ENCODE results near the gene HEXD.

DNA sequence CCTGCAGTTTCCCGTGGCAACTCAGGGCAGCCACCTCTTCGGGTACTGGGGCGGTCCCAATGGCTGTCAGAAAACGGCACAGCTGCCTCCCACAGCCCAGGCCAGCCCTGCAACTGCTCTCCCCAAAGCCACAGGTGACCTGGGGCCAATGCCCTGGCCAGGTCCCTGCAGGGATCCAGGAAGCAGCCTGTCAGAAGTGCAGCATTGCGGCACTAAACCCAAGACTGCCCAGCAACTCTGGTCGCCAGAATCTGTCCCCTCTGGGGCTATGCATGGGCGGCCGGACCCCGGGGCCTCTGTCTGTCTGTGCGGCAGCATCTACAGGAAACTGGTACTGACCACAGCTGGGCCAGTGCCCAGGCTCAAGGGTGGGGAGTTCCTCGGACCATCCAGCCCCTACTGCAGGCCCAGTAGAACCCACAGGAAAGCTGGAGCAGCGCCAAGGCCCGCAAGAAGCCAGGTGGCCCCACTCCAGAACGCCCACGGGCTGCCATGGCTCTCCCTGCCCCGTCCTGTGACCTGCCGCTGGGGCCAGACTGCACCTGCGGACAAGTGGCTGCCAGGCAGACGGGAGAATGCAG, 26.9 kb downstream of the HEXD start:
- TF ChIP-seq POU2F2 (IDR thresholded peaks at IDR 0.05; ENCODE audit: borderline replicate concordance, low read depth, low read length) = no peak
- no peak for TF ChIP-seq CEBPB (IDR thresholded peaks at IDR 0.05; ENCODE audit: borderline replicate concordance in 1 of 2, low read depth in 2 of 2, low read length in 2 of 2)
- TF ChIP-seq HCFC1 (IDR thresholded peaks at IDR 0.05; ENCODE audit: low read length) = no peak
- no peak for TF ChIP-seq EP300 (IDR thresholded peaks at IDR 0.05; ENCODE audit: borderline replicate concordance in 1 of 2, control insufficient read depth in 1 of 2, low read depth in 2 of 2, low read length in 2 of 2)
- TF ChIP-seq TAF1 (IDR thresholded peaks at IDR 0.05; ENCODE audit: borderline replicate concordance, low read depth, low read length) = no peak
- TF ChIP-seq CBX5 (IDR thresholded peaks at IDR 0.05; ENCODE audit: low read depth) = no peak
- TF ChIP-seq RAD51 (IDR thresholded peaks at IDR 0.05) = no peak

Measured in GM12878 (cell line).